GM13976 (cell line): ENCODE results near the gene PCNX2.

ENCODE experiments used
- DNase-seq: peaks from one replicate; pipeline ENCODE4 v3.0.0; 2012; ENCODE audit warnings: low spot score
- in situ Hi-C: fragments of 300-500 bp; cut with MboI; formaldehyde crosslinking; loops from one replicate; pipeline ENCODE4 v1.12.0; 2022; ENCODE audit warnings: low sequenced_read_pairs, mixed read lengths, inconsistent platforms; ENCODE audit not compliant: unreplicated experiment
- TF ChIP-seq, protein P1 (sequence below): IDR thresholded peaks from 2 replicates; pipeline ENCODE4 v1.5.1; 2012; ENCODE audit warnings: borderline replicate concordance, mild to moderate bottlenecking; ENCODE audit not compliant: insufficient read depth; ENCODE audit errors: extremely low read depth, missing control alignments, control extremely low read depth

The PCNX2 gene

DNA sequence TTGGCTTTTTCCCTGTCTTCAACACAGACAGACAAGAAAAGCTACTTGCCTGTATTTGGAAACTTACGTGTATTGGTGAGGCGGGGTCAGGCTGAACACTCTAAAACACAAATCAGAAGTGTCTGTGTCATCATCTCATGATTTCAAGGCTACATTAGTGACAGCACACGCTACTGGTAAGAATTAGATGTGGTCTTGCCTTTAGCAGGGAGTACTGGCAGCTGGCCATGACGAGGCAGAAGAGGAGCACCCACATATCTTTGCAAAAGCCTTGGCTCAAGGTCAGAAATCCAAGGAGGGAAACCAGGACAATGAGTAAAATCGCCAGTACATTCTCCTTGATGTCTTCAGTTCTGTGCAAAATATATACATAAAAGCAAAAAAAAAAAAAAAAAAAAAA is 77.7 kb downstream of the PCNX2 start:
- in situ Hi-C loops, result no loop called here
- TF ChIP-seq, protein P1, sequence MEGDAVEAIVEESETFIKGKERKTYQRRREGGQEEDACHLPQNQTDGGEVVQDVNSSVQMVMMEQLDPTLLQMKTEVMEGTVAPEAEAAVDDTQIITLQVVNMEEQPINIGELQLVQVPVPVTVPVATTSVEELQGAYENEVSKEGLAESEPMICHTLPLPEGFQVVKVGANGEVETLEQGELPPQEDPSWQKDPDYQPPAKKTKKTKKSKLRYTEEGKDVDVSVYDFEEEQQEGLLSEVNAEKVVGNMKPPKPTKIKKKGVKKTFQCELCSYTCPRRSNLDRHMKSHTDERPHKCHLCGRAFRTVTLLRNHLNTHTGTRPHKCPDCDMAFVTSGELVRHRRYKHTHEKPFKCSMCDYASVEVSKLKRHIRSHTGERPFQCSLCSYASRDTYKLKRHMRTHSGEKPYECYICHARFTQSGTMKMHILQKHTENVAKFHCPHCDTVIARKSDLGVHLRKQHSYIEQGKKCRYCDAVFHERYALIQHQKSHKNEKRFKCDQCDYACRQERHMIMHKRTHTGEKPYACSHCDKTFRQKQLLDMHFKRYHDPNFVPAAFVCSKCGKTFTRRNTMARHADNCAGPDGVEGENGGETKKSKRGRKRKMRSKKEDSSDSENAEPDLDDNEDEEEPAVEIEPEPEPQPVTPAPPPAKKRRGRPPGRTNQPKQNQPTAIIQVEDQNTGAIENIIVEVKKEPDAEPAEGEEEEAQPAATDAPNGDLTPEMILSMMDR, result no peak
- DNase-seq, result no peak

- no peak for DNase-seq
- in situ Hi-C loops, result no loop called here
Measured at GRCh38 chr1:233216009-233216408, 79.5 kb downstream of the PCNX2 start.

GRCh38 chr1:233215135-233215760 is 80.3 kb downstream of the PCNX2 start:
- TF ChIP-seq, protein P1, result no peak
- in situ Hi-C loops, result no loop called here

More at GRCh38 chr1:233216009-233216408, 79.5 kb downstream of the PCNX2 start:
- TF ChIP-seq, protein P1, result no peak

DNA sequence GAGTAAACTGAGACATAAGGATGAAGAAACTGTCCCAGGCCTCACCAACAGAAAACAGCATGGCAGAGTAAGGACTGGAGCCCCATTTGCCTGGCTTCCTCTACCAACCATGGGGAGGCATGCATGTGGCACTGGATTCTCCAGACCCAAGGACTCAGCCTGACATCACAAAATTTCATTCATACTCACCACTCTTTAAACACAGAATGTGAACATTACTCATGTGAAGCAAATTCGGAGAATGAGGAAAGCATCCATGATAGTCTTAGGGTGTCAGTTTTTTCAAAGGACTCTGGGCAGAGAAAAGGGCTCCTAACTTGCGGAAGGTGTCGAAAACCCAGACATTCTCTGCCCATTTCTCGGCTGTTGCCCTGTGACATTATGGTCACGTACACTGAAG is 83.9 kb downstream of the PCNX2 start:
- TF ChIP-seq, protein P1, result no peak
- in situ Hi-C loops, result no loop called here

More at GRCh38 chr1:233215135-233215760, 80.3 kb downstream of the PCNX2 start:
- DNase-seq, result no peak

GRCh38 chr1:233211106-233211505 is 84.4 kb downstream of the PCNX2 start:
- in situ Hi-C loops, result no loop called here
- TF ChIP-seq, protein P1, result no peak
- DNase-seq, result no peak

More for the DNA sequence above, 83.9 kb downstream of the PCNX2 start:
- DNase-seq, result no peak

GRCh38 chr1:233209481-233209880 is 86.0 kb downstream of the PCNX2 start:
- in situ Hi-C loops, result no loop called here
- TF ChIP-seq, protein P1, result no peak
- no peak for DNase-seq
